Measurements from ENCODE around the gene PDE12.
"Not testable (repeated sequence)": the region's sequence is repeated elsewhere in the genome, so short reads cannot be mapped to it uniquely, and the experiment has no call there.

Gene PDE12

GRCh38 chr3:57597127-57597923 is 41.3 kb downstream of the PDE12 start, which contains the start of gene ARF4:
Gene ARF4, minus strand, starts transcription at chr3:57597344. Its CDS starts 204 bp downstream, at chr3:57597140.
- Mint-ChIP-seq H3K27ac (peak within 1 kb of the TSS; percentile 100), H3K36me3 (peaks cover 28% of the 10 kb centered on the region), H3K9me3 (no peaks in the 10 kb centered on the region), H3K4me3 (peak within 1 kb of the TSS; percentile 98), H3K27me3 (no peaks in the 10 kb centered on the region), H3K4me1 (peaks cover 47% of the 10 kb centered on the region)
- peak; percentile 99 for DNase-seq
- CTCF ChIA-PET = interaction anchor here (1.0 kb wide), 1 partner anchor 201 kb away, joined by 3 read pairs; no protein-coding TSS in a partner anchor

DNA sequence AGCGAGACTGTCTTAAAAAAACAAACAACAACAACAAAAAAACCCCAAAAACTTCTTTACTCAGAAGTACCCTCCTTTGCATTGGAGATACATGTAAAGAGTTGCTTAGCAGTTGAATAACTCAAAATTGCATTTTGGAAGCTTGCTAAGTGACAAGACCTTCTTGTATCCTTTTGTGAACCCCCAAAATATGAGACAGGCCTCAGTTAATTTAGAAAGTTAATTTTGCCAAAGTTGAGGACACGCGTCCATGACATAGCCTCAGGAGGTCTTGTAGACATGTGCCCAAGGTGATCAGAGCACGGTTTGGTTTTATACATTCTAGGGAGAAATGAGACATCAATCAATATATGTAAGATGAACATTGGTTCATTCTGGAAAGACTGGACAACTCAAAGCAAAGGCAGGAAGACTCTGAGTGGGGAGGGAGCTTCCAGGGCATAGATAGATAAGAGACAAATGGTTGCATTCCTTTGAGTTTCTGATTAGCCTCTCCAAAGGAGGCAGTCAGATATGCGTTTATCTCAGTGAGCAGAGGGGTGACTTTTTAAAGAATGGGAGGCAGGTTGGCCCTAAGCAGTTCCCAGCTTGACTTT is 42.8 kb downstream of the PDE12 start:
- peak overlapping the region; percentile 100 for H3K27ac Mint-ChIP-seq

DNA sequence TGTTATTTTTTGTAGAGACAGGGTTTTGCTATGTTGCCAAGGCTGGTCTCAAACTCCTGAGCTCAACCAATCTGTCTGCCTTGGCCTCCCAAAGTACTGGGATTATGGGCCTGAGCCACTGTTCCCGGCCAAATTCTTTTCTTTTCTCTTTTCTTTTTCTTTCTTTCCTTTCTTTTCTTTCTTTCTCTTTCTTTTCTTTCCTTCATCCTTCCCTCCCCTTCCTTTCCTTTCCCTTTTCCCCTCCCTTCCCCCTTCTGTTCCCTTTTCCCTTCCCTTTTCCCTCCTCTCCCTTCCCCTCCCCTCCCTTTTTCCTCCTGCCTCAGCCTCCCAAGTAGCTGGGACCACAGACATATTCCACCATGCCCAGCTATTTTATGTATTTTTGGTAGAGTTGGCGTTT is 44.1 kb downstream of the PDE12 start:
- peaks cover 25% of the 10 kb centered on the region for H3K36me3 Mint-ChIP-seq
- H3K4me1 Mint-ChIP-seq = peaks cover 27% of the 10 kb centered on the region
- H3K9me3 Mint-ChIP-seq = no peaks in the 10 kb centered on the region
- H3K27me3 Mint-ChIP-seq = no peaks in the 10 kb centered on the region
- CTCF ChIA-PET = no interaction called here
- H3K4me3 Mint-ChIP-seq = no peak overlapping the region
- DNase-seq = no peak
- H3K27ac Mint-ChIP-seq = peak overlapping the region; percentile 37

More for the DNA sequence above, 42.8 kb downstream of the PDE12 start:
- Mint-ChIP-seq H3K36me3 (peaks cover 26% of the 10 kb centered on the region), H3K4me3 (peak overlapping the region; percentile 98), H3K9me3 (no peaks in the 10 kb centered on the region), H3K27me3 (no peaks in the 10 kb centered on the region), H3K4me1 (peaks cover 38% of the 10 kb centered on the region)
- CTCF ChIA-PET = no interaction called here
- DNase-seq = no peak

DNA sequence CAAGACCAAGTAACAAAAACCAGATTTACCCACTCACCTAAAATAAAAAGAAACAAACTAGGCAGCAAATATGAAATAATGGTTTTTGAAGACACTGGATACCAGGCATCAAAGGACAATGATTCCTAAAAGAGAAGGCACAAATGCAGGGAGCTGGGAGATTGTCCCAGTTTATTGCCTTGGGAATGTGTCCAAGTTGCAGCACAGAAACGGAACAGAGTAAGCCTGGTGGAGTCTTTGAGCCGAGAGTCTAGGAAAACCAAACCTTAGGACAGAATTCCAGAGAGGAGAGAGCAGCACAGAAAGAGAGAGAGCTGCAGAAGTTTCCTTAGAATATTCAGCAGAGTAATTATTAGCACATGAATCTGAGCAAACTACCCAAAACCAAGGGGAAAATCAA is 48.9 kb downstream of the PDE12 start:
- CTCF ChIA-PET = no interaction called here
- peaks cover 19% of the 10 kb centered on the region for H3K9me3 Mint-ChIP-seq
- DNase-seq = no peak
- H3K36me3 Mint-ChIP-seq = peaks cover 52% of the 10 kb centered on the region
- no peak overlapping the region for H3K4me3 Mint-ChIP-seq
- no peaks in the 10 kb centered on the region for H3K27me3 Mint-ChIP-seq
- H3K27ac Mint-ChIP-seq = no peak overlapping the region
- H3K4me1 Mint-ChIP-seq = peaks cover 2% of the 10 kb centered on the region

- Mint-ChIP-seq H3K36me3 (peaks cover 59% of the 10 kb centered on the region), H3K9me3 (peaks cover 23% of the 10 kb centered on the region), H3K4me3 (no peak overlapping the region), H3K27me3 (no peaks in the 10 kb centered on the region), H3K4me1 (no peaks in the 10 kb centered on the region), H3K27ac (no peak overlapping the region)
- CTCF ChIA-PET = no interaction called here
- DNase-seq = no peak
Measured at GRCh38 chr3:57605683-57606082, 49.6 kb downstream of the PDE12 start.

- H3K27me3 Mint-ChIP-seq, CTCF ChIA-PET, H3K4me1 Mint-ChIP-seq, H3K4me3 Mint-ChIP-seq, DNase-seq, H3K27ac Mint-ChIP-seq: not testable (repeated sequence)
- Mint-ChIP-seq H3K9me3 (peaks cover 26% of the 10 kb centered on the region), H3K36me3 (peaks cover 49% of the 10 kb centered on the region)
Measured at GRCh38 chr3:57611870-57612269, 55.8 kb downstream of the PDE12 start.

DNA sequence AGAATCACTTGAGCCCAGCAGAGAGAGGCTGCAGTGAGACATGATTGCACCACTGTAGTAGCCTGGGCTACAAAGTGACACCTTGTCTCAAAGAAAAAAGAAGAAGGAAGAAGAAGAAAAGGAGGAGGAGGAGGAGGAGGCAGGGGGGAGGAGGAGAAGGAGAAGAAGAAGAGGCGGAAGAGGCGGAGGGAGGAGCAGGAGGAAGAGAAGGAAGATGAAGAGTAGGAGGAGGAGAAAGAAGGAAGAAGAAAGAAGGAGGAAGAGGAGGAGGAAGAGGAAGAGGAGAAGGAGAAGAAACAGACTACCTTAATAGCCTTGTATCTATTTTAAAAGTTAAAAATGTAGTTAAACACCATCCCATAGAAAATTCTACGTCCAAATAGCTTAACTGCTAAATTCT is 60.2 kb downstream of the PDE12 start:
- Mint-ChIP-seq H3K27me3 (no peaks in the 10 kb centered on the region), H3K27ac (no peak overlapping the region), H3K9me3 (peaks cover 8% of the 10 kb centered on the region), H3K4me3 (no peak overlapping the region), H3K4me1 (peaks cover 5% of the 10 kb centered on the region), H3K36me3 (peaks cover 16% of the 10 kb centered on the region)
- DNase-seq = no peak
- CTCF ChIA-PET = no interaction called here

All from activated naive CD4-positive, alpha-beta T cell treated with anti-CD3 and anti-CD28 coated beads, Interleukin-2, amount 10 ng/mL, durations not matched to agents 7 days and 5 days (primary cell).